Measurements from ENCODE around the gene ASB3.

ASB3 gene

DNA sequence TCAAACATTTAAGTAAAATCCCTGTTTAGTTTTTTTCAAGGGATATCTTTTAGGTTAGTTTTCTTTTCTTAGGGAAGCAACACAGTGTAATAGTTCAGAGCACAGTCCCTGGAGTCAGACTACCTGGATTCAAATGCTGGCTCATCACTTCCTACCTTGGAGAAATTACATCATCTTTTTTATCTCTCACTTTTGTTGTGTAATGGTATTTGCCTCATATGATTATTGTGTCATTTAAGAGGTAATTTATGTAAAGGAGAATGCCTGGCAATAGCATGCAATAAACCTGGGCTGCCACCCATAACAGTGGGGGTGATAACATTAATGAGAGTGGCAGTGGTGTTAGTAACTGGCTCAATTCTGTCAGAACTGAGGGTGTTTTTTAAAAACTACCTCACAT, 26.4 kb upstream of the ASB3 start:
- H3K4me3 ChIP-seq (ENCODE audit: low read depth, low read length), result no peak overlapping the region
- TF ChIP-seq, protein P1, sequence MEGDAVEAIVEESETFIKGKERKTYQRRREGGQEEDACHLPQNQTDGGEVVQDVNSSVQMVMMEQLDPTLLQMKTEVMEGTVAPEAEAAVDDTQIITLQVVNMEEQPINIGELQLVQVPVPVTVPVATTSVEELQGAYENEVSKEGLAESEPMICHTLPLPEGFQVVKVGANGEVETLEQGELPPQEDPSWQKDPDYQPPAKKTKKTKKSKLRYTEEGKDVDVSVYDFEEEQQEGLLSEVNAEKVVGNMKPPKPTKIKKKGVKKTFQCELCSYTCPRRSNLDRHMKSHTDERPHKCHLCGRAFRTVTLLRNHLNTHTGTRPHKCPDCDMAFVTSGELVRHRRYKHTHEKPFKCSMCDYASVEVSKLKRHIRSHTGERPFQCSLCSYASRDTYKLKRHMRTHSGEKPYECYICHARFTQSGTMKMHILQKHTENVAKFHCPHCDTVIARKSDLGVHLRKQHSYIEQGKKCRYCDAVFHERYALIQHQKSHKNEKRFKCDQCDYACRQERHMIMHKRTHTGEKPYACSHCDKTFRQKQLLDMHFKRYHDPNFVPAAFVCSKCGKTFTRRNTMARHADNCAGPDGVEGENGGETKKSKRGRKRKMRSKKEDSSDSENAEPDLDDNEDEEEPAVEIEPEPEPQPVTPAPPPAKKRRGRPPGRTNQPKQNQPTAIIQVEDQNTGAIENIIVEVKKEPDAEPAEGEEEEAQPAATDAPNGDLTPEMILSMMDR (IDR thresholded peaks at IDR 0.05; ENCODE audit: insufficient read depth, low read length, missing control alignments), result no peak
- CTCF ChIA-PET, result no interaction called here
- POLR2A ChIA-PET, result no interaction called here
- DNase-seq (ENCODE audit: low read depth, low spot score), result no peak

DNA sequence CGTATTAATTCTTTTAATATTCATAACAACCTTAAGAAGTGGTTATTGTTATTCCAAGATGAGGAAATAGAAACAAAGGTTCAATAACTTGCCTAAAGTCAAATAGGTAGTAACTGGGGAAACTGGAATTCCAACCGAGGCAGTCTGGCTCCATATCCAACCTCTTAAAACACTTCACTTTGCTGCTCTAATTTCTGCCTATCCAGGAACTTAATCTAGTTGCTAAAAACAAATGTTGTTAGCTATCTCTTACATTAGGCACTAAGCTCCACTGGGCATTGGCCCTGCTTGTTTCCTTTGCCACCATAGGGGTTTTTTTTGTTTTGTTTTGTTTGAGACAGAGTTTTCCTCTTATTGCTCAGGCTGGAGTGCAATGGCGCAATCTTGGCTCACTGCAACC, 24.8 kb upstream of the ASB3 start:
- POLR2A ChIA-PET, result no interaction called here
- no peak for DNase-seq (ENCODE audit: low read depth, low spot score)
- CTCF ChIA-PET, result no interaction called here
- no peak overlapping the region for H3K4me3 ChIP-seq (ENCODE audit: low read depth, low read length)
- TF ChIP-seq, protein P1 (IDR thresholded peaks at IDR 0.05; ENCODE audit: insufficient read depth, low read length, missing control alignments), result no peak

DNA sequence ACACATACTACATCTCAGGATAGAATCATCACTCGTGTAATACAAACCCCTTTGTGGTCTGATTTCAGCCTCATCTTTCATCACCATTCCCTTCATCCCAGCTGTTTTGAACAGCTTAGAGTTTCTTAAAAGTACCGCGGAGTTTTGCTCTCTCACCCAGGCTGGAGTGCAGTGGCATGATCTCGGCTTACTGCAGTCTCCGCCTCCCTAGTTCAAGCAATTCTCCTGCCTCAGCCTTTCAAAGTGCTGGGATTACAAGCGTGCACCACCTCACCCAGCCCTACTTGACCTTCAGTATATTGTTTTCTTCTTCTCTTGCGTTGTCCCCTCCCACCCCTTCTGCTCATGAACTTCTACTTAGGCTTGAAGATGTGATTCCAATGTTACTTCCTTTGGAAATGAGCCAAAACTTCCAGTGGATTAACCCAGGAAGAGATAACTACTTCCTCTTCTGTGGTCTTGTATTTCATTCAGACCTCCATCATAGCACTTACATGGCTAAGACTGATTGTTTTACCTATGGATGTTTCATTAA, 15.9 kb upstream of the ASB3 start:
- CTCF ChIA-PET, result interaction anchor here (1.1 kb wide), 1 partner anchor 14 kb away, joined by 3 read pairs; no protein-coding TSS in a partner anchor
- no peak for DNase-seq (ENCODE audit: low read depth, low spot score)
- TF ChIP-seq, protein P1 (IDR thresholded peaks at IDR 0.05; ENCODE audit: insufficient read depth, low read length, missing control alignments), result no peak
- POLR2A ChIA-PET, result no interaction called here
- H3K4me3 ChIP-seq (ENCODE audit: low read depth, low read length), result no peak overlapping the region

DNA sequence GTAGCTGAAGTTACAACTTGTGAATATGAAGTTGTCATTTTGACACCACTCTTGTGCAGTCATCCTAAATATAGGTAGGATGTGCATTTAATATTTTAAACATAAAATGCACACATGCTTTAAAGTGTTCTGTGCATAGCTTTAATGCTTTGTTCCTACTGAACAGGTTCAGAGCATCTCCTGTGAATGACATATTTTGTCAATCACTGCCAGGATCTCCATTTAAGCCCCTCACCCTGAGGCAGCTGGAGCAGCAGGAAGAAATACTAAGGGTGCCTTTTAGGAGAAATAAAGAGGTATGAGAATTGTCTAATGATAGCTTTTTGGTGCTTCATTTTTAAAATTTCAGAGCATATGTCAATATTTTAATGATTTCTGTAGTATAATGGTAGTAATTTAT, 14.8 kb upstream of the ASB3 start:
- POLR2A ChIA-PET, result no interaction called here
- TF ChIP-seq, protein P1 (IDR thresholded peaks at IDR 0.05; ENCODE audit: insufficient read depth, low read length, missing control alignments), result no peak
- DNase-seq (ENCODE audit: low read depth, low spot score), result no peak
- CTCF ChIA-PET, result no interaction called here
- no peak overlapping the region for H3K4me3 ChIP-seq (ENCODE audit: low read depth, low read length)

DNA sequence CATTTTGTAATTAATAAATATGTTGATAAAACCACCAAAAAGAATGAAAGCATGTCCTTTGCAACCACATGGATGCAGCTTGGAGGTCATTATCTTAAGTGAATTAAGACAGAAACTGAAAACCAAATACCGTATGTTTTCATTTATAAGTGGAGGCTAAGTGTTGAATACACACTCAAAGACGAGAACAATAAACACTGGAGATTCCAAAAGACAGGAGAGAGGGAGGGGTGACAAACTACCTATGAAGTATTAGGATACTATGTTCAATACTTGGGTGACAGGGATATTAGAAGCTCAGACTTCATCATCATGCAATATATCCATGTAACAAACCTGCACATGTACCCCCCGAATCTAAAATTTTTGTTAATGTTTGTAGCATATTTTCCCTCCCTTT, 7.1 kb upstream of the ASB3 start:
- H3K4me3 ChIP-seq (ENCODE audit: low read depth, low read length), result no peak overlapping the region
- no peak for DNase-seq (ENCODE audit: low read depth, low spot score)
- TF ChIP-seq, protein P1 (IDR thresholded peaks at IDR 0.05; ENCODE audit: insufficient read depth, low read length, missing control alignments), result no peak
- CTCF ChIA-PET, result interaction anchor here (0.6 kb wide), 1 partner anchor 12 kb away, joined by 3 read pairs; no protein-coding TSS in a partner anchor
- POLR2A ChIA-PET, result no interaction called here

DNA sequence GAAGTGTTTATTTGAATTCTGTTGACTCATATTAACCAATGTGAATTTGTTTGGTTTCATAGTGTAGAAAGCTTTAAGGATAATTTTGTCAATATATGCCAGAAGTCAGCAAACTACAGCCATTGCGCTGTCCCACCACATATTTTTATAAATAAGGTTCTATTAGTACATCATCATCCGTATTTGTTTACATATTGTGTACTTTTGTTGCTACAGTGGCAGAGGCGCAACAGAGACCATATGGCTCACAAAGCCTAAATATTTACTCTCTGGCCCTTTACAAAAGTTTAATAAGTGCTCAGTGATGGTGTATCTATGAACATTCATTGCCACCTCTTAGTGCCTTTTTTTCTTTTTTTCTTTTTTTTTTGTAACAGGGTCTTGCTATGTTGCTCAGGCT, 6.5 kb upstream of the ASB3 start:
- ChIA-PET POLR2A (no interaction called here), CTCF (no interaction called here)
- no peak for DNase-seq (ENCODE audit: low read depth, low spot score)
- TF ChIP-seq, protein P1 (IDR thresholded peaks at IDR 0.05; ENCODE audit: insufficient read depth, low read length, missing control alignments), result no peak
- no peak overlapping the region for H3K4me3 ChIP-seq (ENCODE audit: low read depth, low read length)

Measured in AG04449 (cell line).